ENCODE measurements around the gene RBM6. TPM values are rescaled to one million over a fixed set of nuclear protein-coding genes. Genes with fewer than 3 reads are reported as not detected.
"Not testable (repeated sequence)": the region's sequence is repeated elsewhere in the genome, so short reads cannot be mapped to it uniquely, and the experiment has no call there.

Gene RBM6
- total RNA-seq, 1 donor from 2014 or later, result 112 TPM

- intact Hi-C loops (cut with micrococcal nuclease), result no loop called here
These were observed 32.7 kb downstream of the RBM6 start for GRCh38 chr3:49972656-49973055.

- intact Hi-C loops (cut with micrococcal nuclease), result no loop called here
These were observed 37.0 kb downstream of the RBM6 start for GRCh38 chr3:49976942-49977341.

- intact Hi-C loops (cut with micrococcal nuclease), result no loop called here
These were observed 44.4 kb downstream of the RBM6 start for GRCh38 chr3:49984394-49984793.

GRCh38 chr3:49992326-49992725 lies 52.4 kb downstream of the RBM6 start:
- intact Hi-C loops (cut with micrococcal nuclease), result no loop called here

GRCh38 chr3:49994476-49994875 lies 54.5 kb downstream of the RBM6 start:
- intact Hi-C loops (cut with micrococcal nuclease), result no loop called here

GRCh38 chr3:49996016-49996415 lies 56.1 kb downstream of the RBM6 start:
- intact Hi-C loops (cut with micrococcal nuclease), result no loop called here

- intact Hi-C loops (cut with micrococcal nuclease), result no loop called here
These were observed 57.9 kb downstream of the RBM6 start for GRCh38 chr3:49997862-49998261.

GRCh38 chr3:49998326-49998725 lies 58.4 kb downstream of the RBM6 start:
- intact Hi-C loops (cut with micrococcal nuclease), result no loop called here

- intact Hi-C loops (cut with micrococcal nuclease), result no loop called here
These were observed 61.6 kb downstream of the RBM6 start for GRCh38 chr3:50001511-50001910.

- intact Hi-C loops (cut with micrococcal nuclease), result no loop called here
These were observed 63.3 kb downstream of the RBM6 start for GRCh38 chr3:50003216-50003615.

- intact Hi-C loops (cut with micrococcal nuclease), result no loop called here
These were observed 63.9 kb downstream of the RBM6 start for GRCh38 chr3:50003824-50004223.

- intact Hi-C loops (cut with micrococcal nuclease), result no loop called here
These were observed 69.0 kb downstream of the RBM6 start for GRCh38 chr3:50008931-50009330.

GRCh38 chr3:50010959-50011358 lies 71.0 kb downstream of the RBM6 start:
- intact Hi-C loops (cut with micrococcal nuclease), result no loop called here

- intact Hi-C loops (cut with micrococcal nuclease), result no loop called here
These were observed 76.0 kb downstream of the RBM6 start for GRCh38 chr3:50015918-50016317.

- intact Hi-C loops (cut with micrococcal nuclease), result no loop called here
These were observed 88.4 kb downstream of the RBM6 start for GRCh38 chr3:50028346-50028745.

- intact Hi-C loops (cut with micrococcal nuclease), result not testable (repeated sequence)
These were observed 91.3 kb downstream of the RBM6 start for GRCh38 chr3:50031201-50031600.

- intact Hi-C loops (cut with micrococcal nuclease), result no loop called here
These were observed 105.0 kb downstream of the RBM6 start for GRCh38 chr3:50044976-50045375.

- intact Hi-C loops (cut with micrococcal nuclease), result no loop called here
These were observed 107.5 kb downstream of the RBM6 start for GRCh38 chr3:50047426-50047825.

GRCh38 chr3:50050361-50050760 lies 110.4 kb downstream of the RBM6 start:
- intact Hi-C loops (cut with micrococcal nuclease), result no loop called here

- intact Hi-C loops (cut with micrococcal nuclease), result no loop called here
These were observed 117.8 kb downstream of the RBM6 start for GRCh38 chr3:50057756-50058155.

GRCh38 chr3:50068134-50068533 lies 128.2 kb downstream of the RBM6 start:
- intact Hi-C loops (cut with micrococcal nuclease), result no loop called here

GRCh38 chr3:50078091-50078490 lies 138.1 kb downstream of the RBM6 start:
- intact Hi-C loops (cut with micrococcal nuclease), result no loop called here

- intact Hi-C loops (cut with micrococcal nuclease), result no loop called here
These were observed 138.7 kb downstream of the RBM6 start for GRCh38 chr3:50078622-50079021.

GRCh38 chr3:50084951-50085350 lies 145.0 kb downstream of the RBM6 start:
- intact Hi-C loops (cut with micrococcal nuclease), result loop anchor here (5.0 kb wide), 1 partner anchor 413 kb away; the partner anchor contains the start of gene APEH

All from T-helper 1 cell treated with Interleukin-12 subunit alpha and Interleukin-12 subunit beta and Interleukin-4 antibody, amounts not matched to agents 30 ng/mL and 1 ng/mL, for 36 hours (primary cell).